DND-41 (cell line): ENCODE measurements around the gene LASP1NB.

Experiments
- EZH2 ChIP-seq: IDR thresholded peaks from 3 replicates; pipeline ENCODE4 v1.6.1; 2012; ENCODE audit warnings: borderline replicate concordance, low read depth, mild to moderate bottlenecking, moderate library complexity, low read length, inconsistent platforms; ENCODE audit not compliant: severe bottlenecking
- TF ChIP-seq, protein P1 (sequence below): IDR thresholded peaks from 2 replicates; pipeline ENCODE4 v1.5.1; 2012; ENCODE audit warnings: borderline replicate concordance, low read length, moderate library complexity, mild to moderate bottlenecking; ENCODE audit not compliant: poor library complexity, severe bottlenecking; ENCODE audit errors: extremely low read depth

- TF ChIP-seq, protein P1, sequence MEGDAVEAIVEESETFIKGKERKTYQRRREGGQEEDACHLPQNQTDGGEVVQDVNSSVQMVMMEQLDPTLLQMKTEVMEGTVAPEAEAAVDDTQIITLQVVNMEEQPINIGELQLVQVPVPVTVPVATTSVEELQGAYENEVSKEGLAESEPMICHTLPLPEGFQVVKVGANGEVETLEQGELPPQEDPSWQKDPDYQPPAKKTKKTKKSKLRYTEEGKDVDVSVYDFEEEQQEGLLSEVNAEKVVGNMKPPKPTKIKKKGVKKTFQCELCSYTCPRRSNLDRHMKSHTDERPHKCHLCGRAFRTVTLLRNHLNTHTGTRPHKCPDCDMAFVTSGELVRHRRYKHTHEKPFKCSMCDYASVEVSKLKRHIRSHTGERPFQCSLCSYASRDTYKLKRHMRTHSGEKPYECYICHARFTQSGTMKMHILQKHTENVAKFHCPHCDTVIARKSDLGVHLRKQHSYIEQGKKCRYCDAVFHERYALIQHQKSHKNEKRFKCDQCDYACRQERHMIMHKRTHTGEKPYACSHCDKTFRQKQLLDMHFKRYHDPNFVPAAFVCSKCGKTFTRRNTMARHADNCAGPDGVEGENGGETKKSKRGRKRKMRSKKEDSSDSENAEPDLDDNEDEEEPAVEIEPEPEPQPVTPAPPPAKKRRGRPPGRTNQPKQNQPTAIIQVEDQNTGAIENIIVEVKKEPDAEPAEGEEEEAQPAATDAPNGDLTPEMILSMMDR = no peak
- no peak for TF ChIP-seq EZH2
These were observed 2.7 kb upstream of the LASP1NB start for GRCh38 chr17:38922538-38923297.
